ENCODE results near the gene ARHGEF17. TPM values are rescaled to one million over a fixed set of nuclear protein-coding genes. Genes with fewer than 3 reads are reported as not detected.

The ARHGEF17 gene
- total and polyA plus RNA-seq, 2 donors (not counting 1 experiment from before 2014, with no cell fraction given): 42.8 to 43.1 TPM

- H3K27ac ChIP-seq (ENCODE audit: insufficient read depth, low read length): no peak overlapping the region
Observed at GRCh38 chr11:73412308-73412707, 104.2 kb downstream of the ARHGEF17 start.

GRCh38 chr11:73413256-73413655 lies 105.2 kb downstream of the ARHGEF17 start:
- no peak overlapping the region for H2AFZ ChIP-seq (ENCODE audit: low read length)
- no peak overlapping the region for H3K9ac ChIP-seq (ENCODE audit: insufficient read depth, low read length)
- H3K27ac ChIP-seq (ENCODE audit: insufficient read depth, low read length): no peak overlapping the region
- H3K9me3 ChIP-seq (ENCODE audit: control insufficient read depth, insufficient read depth, low read depth, low read length): no peaks in the 10 kb centered on the region
- no peaks in the 10 kb centered on the region for H3K27me3 ChIP-seq (ENCODE audit: control insufficient read depth, insufficient read depth, low read length)
- H3K79me2 ChIP-seq (ENCODE audit: control insufficient read depth, insufficient read depth, low read length): no peaks in the 10 kb centered on the region
- H3K4me2 ChIP-seq (ENCODE audit: extremely low read depth, insufficient read depth, low read length): no peak overlapping the region
- H4K20me1 ChIP-seq (ENCODE audit: control insufficient read depth, extremely low read depth, insufficient read depth, low read length): no peaks in the 10 kb centered on the region
- H3K4me1 ChIP-seq (ENCODE audit: control insufficient read depth, extremely low read depth, insufficient read depth, low read length): peaks cover 18% of the 10 kb centered on the region
- peaks cover 4% of the 10 kb centered on the region for H3K36me3 ChIP-seq (ENCODE audit: control insufficient read depth, insufficient read depth, low read length)
- DNase-seq (ENCODE audit: low read depth in 2 of 2): no peak
- TF ChIP-seq CTCF (conservative IDR thresholded peaks at IDR 0.05 in 1 of 2, IDR thresholded peaks at IDR 0.05 in 1 of 2; ENCODE audit: low read depth in 1 of 2, low read length in 2 of 2) (no peak), EZH2 (IDR thresholded peaks at IDR 0.05; ENCODE audit: low read length, missing control alignments) (no peak)
- H3K4me3 ChIP-seq (replicated peaks in 1 of 4; ENCODE audit: control extremely low read depth in 1 of 4, insufficient read depth in 1 of 4, low read depth in 3 of 4, low read length in 4 of 4): no peak overlapping the region

More at GRCh38 chr11:73412308-73412707, 104.2 kb downstream of the ARHGEF17 start:
- peaks cover 18% of the 10 kb centered on the region for H3K4me1 ChIP-seq (ENCODE audit: control insufficient read depth, extremely low read depth, insufficient read depth, low read length)
- H3K4me3 ChIP-seq (replicated peaks in 1 of 4; ENCODE audit: control extremely low read depth in 1 of 4, insufficient read depth in 1 of 4, low read depth in 3 of 4, low read length in 4 of 4): no peak overlapping the region
- peak in 1 of 2 donors; percentile 45 for DNase-seq (ENCODE audit: low read depth in 2 of 2)
- H3K4me2 ChIP-seq (ENCODE audit: extremely low read depth, insufficient read depth, low read length): no peak overlapping the region
- TF ChIP-seq CTCF (conservative IDR thresholded peaks at IDR 0.05 in 1 of 2, IDR thresholded peaks at IDR 0.05 in 1 of 2; ENCODE audit: low read depth in 1 of 2, low read length in 2 of 2): no peak
- no peak for TF ChIP-seq EZH2 (IDR thresholded peaks at IDR 0.05; ENCODE audit: low read length, missing control alignments)
- peaks cover 4% of the 10 kb centered on the region for H3K36me3 ChIP-seq (ENCODE audit: control insufficient read depth, insufficient read depth, low read length)
- H4K20me1 ChIP-seq (ENCODE audit: control insufficient read depth, extremely low read depth, insufficient read depth, low read length): no peaks in the 10 kb centered on the region
- H3K9ac ChIP-seq (ENCODE audit: insufficient read depth, low read length): no peak overlapping the region
- H3K27me3 ChIP-seq (ENCODE audit: control insufficient read depth, insufficient read depth, low read length): no peaks in the 10 kb centered on the region
- no peak overlapping the region for H2AFZ ChIP-seq (ENCODE audit: low read length)
- no peaks in the 10 kb centered on the region for H3K79me2 ChIP-seq (ENCODE audit: control insufficient read depth, insufficient read depth, low read length)
- no peaks in the 10 kb centered on the region for H3K9me3 ChIP-seq (ENCODE audit: control insufficient read depth, insufficient read depth, low read depth, low read length)

- Histone ChIP-seq H2AFZ (ENCODE audit: low read length) (no peak overlapping the region), H3K27ac (ENCODE audit: insufficient read depth, low read length) (no peak overlapping the region)
Observed at GRCh38 chr11:73414977-73415651, 107.0 kb downstream of the ARHGEF17 start.

More at GRCh38 chr11:73414977-73415651, 107.0 kb downstream of the ARHGEF17 start:
- H3K4me1 ChIP-seq (ENCODE audit: control insufficient read depth, extremely low read depth, insufficient read depth, low read length): peaks cover 18% of the 10 kb centered on the region
- no peak overlapping the region for H3K4me3 ChIP-seq (replicated peaks in 1 of 4; ENCODE audit: control extremely low read depth in 1 of 4, insufficient read depth in 1 of 4, low read depth in 3 of 4, low read length in 4 of 4)
- H3K4me2 ChIP-seq (ENCODE audit: extremely low read depth, insufficient read depth, low read length): no peak overlapping the region
- H4K20me1 ChIP-seq (ENCODE audit: control insufficient read depth, extremely low read depth, insufficient read depth, low read length): no peaks in the 10 kb centered on the region
- no peak for TF ChIP-seq EZH2 (IDR thresholded peaks at IDR 0.05; ENCODE audit: low read length, missing control alignments)
- no peak for TF ChIP-seq CTCF (conservative IDR thresholded peaks at IDR 0.05 in 1 of 2, IDR thresholded peaks at IDR 0.05 in 1 of 2; ENCODE audit: low read depth in 1 of 2, low read length in 2 of 2)
- H3K9me3 ChIP-seq (ENCODE audit: control insufficient read depth, insufficient read depth, low read depth, low read length): no peaks in the 10 kb centered on the region
- no peaks in the 10 kb centered on the region for H3K36me3 ChIP-seq (ENCODE audit: control insufficient read depth, insufficient read depth, low read length)
- H3K27me3 ChIP-seq (ENCODE audit: control insufficient read depth, insufficient read depth, low read length): no peaks in the 10 kb centered on the region
- no peak overlapping the region for H3K9ac ChIP-seq (ENCODE audit: insufficient read depth, low read length)
- H3K79me2 ChIP-seq (ENCODE audit: control insufficient read depth, insufficient read depth, low read length): no peaks in the 10 kb centered on the region
- DNase-seq (ENCODE audit: low read depth in 2 of 2): peak in 1 of 2 donors; percentile 77
